ENCODE results near the gene CAMTA1.

DNA sequence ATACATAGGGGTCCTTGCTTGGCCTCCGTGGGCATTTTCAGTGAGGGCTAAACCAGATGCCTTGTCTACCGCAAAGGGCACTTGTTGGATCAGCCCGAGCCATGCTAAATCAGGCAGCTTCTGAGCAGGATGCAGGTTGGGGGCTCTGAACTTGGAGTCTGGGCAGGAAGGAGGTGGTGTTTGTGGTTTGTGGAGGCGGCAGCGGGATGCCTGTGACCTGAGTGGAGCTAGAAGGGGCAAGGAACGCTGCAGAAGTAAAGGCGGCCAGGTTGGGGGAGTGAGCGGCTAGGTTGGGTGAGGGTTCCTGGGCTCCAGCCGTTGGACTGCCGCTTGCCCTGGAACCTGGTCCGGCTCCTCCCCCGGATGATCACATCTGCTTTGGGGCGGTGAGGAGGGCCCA, 183.9 kb downstream of the CAMTA1 start:
- TF ChIP-seq, protein P1, sequence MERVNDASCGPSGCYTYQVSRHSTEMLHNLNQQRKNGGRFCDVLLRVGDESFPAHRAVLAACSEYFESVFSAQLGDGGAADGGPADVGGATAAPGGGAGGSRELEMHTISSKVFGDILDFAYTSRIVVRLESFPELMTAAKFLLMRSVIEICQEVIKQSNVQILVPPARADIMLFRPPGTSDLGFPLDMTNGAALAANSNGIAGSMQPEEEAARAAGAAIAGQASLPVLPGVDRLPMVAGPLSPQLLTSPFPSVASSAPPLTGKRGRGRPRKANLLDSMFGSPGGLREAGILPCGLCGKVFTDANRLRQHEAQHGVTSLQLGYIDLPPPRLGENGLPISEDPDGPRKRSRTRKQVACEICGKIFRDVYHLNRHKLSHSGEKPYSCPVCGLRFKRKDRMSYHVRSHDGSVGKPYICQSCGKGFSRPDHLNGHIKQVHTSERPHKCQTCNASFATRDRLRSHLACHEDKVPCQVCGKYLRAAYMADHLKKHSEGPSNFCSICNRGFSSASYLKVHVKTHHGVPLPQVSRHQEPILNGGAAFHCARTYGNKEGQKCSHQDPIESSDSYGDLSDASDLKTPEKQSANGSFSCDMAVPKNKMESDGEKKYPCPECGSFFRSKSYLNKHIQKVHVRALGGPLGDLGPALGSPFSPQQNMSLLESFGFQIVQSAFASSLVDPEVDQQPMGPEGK (CRISPR knock-in tag; IDR thresholded peaks at IDR 0.05; ENCODE audit: borderline replicate concordance) = no peak
- no peak for TF ChIP-seq TCF4 (CRISPR knock-in tag; IDR thresholded peaks at IDR 0.05; ENCODE audit: borderline replicate concordance)
